ENCODE data around the gene MAP7D2.
"Not testable (repeated sequence)": the region's sequence is repeated elsewhere in the genome, so short reads cannot be mapped to it uniquely, and the experiment has no call there.

Gene MAP7D2

DNA sequence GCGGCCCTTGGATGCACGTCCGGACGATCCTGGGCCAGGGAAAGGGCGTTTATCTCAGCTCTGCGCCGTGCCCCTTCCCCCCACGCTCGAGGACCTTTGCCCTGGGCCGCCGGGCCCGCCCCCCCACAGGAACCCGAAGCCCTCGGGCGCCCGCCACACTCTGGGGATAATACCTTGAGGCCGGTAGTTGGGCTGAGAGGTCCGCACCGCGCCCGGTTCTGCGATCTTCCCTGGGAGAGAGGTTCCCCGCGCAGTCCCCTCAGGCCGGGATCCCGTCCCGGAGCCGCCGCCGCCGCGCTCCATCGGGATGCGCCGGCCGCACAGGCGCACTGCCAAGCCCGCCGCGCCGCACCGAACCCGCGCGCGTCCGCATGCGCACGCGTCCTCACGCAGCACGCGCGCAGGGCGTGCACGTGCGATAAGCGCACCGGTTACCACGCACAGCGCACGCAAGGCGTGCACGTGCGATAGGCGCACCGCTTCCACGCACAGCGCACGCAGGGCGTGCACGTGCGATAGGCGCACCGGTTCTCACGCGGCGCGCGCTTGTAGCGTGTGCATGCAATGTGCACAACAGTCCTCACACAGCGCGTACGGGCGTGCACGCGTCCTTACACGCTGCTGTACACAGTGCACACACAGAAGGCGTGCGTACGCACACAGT, at the start of gene MAP7D2:
MAP7D2 (minus strand) TSS at position 331 of the 664 bp plus-strand sequence; CDS start at position 303, 28 bp downstream.
- DNase-seq = no peak

DNA sequence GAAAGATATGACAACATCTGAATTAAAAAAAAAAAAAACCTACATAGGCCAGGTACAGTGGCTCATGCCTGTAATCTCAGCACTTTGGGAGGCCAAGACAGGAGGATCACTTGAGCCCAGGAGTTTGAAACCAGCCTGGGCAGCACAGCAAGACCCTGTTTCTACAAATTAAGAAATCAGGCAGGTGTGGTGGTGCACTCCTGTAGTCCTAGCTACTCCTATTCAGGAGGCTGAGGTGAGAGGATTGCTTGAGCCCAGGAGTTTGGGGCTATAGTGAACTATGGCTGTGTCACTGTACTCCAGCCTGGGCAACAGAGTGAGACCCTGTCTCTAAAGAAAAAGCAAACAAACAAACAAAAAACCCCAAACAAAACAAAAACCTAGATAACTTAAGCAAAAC, 45.8 kb upstream of the MAP7D2 start:
- not testable (repeated sequence) for DNase-seq

DNA sequence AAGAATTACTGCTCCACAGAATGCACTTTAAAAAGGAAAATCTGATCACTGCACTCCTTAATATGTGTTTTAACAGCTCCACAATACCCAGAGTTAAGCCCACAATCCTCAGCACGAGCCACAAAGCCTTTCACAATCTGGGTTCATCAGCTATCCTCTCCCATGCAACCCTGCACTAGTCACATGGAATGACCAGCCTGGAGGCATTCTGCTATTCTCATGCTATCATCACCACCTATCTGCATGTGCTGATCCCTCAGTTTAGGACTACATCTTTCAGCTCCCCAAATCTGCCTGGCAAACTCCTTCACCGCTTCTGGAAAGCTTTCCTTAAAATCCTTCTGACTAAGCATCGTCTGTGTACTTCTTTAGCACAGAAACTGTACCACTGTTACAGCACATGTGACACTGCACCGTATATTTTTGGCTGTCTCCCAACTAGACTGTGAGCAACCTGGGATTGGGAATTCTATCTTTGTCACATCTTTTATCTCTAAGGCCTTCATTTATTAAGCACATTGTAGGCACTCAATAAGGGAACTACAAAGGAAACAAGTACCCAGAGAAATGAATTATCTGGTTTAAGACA, 43.2 kb upstream of the MAP7D2 start:
- no peak for DNase-seq

DNA sequence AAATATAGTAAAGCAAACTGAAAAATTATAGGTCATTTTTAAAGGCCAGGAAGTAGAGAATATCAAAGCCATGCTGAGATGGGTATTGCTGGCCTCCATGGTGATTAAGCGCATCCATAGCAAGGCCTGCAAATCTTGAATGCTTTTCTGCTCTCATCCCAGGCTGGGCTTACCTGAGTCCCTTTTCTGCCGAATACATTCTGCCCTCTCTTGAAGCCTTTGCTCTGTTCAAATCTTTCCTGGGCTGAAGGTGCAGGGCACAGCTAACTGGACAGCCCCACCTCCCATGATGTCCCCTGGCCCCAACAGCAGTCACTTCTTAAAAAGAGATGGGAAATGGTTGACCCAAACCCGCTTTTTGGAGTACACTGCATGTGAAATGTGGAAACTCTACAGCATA, 35.0 kb upstream of the MAP7D2 start:
- DNase-seq = no peak

DNA sequence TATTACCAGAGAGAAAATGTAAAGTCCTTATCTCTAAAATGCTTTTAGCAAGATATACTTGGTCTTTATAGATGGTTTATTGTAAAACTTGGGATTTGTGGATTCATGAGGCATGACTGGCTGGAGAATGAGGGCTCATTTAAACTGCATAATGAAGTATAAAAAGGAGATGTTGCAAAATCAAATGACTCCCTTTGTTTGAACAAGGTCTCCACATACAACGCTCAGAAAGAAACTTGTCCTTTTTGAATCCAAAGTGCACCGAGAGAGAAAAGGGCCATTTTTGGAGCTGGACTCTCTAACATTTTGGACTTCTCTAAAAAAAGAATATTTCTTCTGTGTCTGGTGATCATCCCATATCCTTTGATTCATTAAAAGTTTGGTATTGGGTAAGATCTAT, 32.6 kb upstream of the MAP7D2 start:
- DNase-seq = no peak

DNA sequence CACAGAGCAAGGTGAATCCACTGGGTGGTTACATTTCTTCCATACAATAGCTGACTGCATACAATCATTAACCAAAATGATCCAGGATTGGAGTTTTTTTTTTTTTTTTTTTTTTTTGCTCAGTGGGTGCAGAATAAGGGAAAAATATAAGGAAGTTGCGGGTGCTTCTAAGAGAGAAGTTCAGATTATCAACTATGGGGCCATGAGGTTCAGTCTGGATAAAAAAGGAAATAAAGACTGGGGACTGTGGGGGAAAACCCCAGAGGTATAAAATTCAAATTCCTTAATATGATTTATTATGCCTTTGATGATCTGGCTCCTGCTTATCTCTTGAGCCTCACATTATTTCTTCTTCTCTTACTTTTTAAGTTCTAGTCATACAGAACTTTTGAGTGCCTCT, 30.9 kb upstream of the MAP7D2 start:
- DNase-seq = no peak

DNA sequence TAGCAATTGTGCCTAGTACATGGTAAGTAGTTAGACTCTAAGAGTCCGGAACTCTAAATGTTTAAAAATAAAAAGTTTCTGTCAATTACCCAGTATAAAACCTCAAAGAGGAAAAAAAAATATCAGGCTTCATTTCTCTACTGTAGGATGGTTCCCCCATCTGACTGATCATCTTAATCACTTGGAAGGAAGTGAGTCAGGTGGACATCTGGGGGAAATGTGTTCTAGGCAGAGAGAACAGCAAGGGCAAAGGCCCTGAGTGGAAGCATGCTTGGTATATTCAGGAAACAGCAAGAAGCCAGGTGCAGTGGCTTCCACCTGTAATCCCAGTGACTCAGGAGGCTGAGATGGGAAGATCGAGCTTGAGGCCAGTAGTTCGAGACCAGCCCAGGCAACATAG, 27.8 kb upstream of the MAP7D2 start:
- DNase-seq = no peak

DNA sequence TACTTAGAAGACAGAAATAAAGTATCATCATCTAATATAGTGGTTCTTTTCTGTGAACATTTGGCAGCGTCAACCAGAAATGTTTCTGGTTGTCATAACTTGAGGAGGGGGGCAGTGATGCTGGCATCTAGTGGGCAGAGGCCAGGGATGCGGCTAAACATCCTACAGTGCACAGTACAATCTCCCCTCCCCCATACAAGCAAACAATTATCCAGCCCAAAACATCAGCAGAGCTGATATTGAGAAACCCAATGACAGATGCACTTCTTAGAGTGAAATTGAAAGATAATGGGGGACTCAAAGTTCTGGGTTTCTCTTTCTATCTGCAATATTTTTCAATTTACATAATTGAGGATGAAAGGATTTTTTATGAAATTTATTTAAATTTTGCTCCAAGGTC, 26.9 kb upstream of the MAP7D2 start:
- DNase-seq = no peak

DNA sequence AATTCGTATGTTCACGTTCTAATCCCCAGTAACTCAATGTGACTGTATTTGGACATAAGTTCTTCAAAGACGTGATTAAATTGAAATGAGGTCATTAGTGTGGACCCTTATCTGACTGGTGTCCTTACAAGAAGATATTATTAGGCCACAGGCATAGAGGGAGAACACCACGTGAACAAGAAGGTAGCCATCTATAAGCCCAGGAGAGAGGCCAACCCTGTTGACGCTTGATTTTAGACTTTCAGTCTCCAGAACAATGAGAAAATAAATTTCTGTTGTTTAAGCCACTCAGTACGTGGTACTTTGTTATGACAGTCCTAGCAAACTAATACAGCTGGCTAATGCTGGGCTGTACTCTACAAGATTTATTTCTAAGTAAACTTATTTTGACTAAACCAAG, 26.4 kb upstream of the MAP7D2 start:
- DNase-seq = no peak

DNA sequence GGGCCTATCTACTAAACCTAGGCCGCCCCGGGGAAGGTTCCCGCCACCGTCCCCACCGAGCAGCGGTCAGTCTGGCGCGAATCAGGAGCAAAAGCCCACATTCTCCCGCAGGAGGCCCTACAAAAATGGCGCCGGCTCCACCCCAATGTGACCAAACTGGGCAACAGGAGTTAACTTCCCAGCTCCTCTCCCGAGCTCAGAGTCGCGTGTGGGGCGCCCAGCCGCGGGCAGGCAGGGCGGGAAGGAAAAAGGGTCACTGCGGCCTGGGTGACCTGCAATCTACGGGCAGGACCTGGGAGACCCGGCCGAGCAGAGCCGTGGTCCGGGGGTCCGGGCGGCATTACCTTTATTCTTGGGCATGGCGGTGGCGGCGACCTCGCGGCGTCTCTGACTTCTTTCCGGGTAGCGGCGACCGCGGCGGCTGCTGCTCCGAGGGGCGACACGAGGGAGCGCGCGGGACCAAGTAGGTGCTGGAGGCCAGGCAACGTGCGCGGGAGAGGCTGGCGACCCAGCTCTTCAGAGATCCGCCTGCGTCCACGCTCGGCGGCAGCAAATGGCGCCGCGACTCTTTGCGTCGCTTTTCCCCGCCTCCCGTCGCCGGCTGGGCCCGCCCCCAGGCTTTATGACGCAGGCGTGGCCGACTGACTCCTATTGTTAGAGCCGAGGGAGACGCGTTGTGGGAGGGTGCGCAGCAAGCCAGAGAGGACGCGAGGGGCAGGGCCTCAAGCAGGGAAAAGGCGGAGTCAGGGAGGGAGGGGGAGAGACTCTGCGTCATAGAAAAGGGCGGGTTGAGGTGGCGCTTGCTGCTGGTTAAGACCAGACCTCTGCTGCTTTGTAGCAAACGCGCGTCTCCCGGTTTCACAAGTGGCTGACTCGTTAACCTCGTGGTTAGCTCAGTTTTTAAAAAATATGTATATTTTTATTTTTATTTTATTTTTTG, 24.8 kb upstream of the MAP7D2 start, which contains the start of gene EIF1AX:
EIF1AX (minus strand) TSS at position 558 of the 940 bp plus-strand sequence; CDS start at position 360, 198 bp downstream.
- peak; percentile 96 to 99 for DNase-seq

DNA sequence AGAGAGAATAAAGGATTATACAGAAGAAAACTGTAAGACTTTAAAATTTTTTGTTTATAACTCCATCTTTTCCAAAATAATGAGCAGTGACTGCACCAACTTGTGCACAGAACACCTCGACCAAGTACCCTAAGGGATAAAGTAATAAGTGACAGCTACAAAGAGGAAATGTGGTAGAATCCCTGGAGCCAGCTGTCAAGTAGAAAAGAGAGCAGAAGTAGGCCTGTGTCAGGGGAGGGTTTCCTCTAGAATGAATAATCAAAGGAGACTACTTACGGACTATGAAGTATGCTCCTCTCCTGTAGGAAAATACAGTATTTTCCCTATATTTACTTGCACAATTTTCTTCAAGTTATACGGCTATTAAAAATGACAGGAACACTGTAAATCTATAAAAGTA, 23.7 kb upstream of the MAP7D2 start:
- DNase-seq = no peak

DNA sequence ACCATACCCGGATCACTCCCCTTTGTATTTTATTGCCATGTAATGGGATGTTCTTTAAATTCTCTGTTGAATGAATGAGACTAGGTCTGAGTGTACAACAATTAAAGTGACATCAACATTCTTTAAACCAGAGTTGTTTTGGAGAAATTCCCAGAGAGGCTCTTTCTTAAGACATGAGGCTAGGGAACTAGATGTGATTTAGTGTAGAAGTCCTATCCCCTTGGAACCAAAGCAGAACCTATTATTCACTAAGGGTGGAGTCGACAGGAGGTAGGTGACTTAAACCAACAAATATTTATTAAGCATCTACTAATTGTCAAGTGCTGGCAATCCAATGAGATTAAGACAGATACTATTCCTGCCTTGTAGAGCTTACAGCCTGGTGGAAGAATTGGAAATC, 23.3 kb upstream of the MAP7D2 start:
- DNase-seq = no peak

DNA sequence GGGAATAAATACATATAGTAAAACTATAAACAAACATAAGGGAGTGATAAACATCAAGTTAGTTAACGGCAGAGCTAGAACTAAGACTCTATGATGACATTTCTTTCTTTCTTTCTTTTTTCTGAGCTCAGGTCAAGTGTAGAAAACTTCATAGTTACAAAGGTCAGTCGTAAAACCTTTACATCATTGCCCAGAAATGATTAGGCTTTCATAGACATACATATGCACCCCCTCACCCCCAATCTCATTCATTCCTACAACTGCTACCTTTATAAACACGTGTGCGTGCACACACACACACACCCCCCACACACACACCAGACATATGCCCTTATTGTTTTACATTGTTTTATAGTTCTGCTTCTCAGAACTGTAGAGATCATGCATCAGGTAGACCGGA, 19.2 kb upstream of the MAP7D2 start:
- DNase-seq = no peak

DNA sequence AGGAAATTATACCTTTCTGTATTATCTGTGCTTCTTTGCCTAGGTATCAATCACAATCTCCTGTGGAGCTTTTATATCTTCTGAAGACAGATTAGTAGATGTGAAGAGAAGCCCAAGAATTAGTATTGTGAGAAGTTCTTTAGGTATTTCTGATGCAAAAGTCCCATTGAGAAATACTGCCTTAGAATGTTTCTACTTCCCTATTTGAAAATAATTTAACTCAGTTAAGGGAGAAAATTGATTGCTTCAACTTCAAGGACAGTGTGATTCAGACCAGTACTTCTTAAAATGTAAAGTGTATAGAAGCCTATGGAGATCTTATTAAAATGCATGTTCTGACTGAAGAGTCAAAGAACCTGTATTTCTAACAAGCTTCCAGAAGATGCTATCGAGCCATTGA, 16.0 kb upstream of the MAP7D2 start:
- DNase-seq = no peak

DNA sequence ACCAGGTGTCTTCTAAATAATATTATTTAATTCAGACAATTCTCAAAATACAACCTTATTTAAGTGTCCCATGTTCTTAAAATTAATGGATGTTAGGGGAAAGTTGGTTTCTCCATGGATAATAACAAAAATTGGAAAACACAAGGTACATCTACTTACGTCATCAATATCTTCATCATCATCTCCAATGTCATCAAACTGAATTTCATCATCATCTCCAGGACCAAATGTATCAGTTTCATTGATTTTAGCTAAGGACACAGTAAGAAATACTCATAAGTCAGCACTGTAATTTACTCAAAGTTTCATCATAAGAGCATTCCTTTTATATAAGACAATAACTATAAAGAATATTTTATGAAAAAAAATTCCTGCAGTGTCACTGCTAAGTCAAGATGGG, 13.7 kb upstream of the MAP7D2 start:
- no peak for DNase-seq

DNA sequence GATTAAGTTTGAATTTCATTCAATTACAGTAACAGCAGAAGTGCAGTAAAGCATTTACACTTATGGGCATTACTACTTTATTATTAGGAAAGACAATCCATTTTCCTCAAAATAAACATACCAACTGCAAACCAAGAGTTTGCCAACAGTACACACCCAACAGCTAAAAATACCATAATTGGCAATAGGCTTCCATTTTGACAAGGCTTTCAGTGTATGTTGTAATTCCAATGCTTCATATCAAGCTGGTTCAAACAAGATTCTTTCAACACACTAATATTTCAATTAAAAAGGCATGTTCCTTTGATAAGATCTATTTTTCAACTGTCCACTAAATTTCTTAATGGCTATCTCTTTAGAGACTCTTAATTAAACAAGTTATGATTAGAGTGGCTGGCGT, 12.8 kb upstream of the MAP7D2 start:
- no peak for DNase-seq

DNA sequence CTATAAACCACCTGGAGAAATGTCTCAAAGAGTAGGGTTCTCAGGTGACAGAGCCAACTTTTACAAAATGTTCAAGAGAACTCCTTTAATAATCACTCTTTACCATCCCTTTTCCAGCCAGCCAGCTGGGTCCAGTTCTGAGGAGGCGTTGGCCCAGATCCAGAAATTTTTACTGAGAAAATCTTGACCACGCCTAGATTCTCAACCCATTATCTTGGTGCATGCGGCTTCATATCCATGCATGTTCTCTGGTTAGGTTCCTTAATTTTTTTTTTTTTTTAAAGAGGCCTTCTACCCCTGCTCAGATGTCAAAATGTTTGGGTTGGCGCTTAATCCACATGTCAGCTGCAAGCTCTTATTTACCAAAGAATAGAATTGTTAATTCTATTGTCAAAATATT, 12.0 kb upstream of the MAP7D2 start:
- DNase-seq = no peak

DNA sequence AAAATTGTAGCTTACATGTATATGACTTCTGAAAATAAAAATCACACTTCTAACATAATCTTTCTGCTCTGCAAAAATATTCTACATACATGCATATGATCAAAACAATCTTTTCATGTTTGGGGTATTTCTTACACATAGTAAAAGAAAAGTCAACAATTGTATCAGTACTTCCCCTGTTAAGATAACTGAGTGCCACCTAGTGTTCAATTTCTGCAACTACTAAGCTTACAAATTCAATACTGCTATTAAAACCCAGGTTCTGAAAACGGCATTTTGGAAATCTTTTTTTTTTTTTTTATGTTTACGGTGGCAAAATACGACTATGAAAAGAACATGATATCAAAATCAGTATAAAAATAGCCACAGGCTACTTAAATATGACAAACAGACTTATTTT, 10.7 kb upstream of the MAP7D2 start:
- not testable (repeated sequence) for DNase-seq

DNA sequence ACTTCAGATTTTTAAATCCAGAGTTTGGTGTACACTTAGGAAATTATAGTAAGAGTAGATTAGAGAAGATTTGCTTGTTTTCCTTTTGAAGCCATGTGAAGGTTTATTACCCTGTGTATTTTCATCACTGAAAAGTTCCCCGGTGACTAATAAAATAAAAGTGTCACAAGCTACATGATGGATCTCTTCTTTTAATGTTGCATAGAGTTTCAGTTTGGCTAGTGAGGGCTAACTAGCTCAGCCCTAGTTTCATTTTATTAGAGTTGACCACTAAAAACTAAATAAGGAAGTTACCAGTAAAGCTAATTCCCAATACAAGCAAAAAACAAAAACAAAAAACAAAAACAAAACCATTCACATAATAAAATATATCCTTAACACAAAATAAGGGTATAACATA, 10.1 kb upstream of the MAP7D2 start:
- not testable (repeated sequence) for DNase-seq

DNA sequence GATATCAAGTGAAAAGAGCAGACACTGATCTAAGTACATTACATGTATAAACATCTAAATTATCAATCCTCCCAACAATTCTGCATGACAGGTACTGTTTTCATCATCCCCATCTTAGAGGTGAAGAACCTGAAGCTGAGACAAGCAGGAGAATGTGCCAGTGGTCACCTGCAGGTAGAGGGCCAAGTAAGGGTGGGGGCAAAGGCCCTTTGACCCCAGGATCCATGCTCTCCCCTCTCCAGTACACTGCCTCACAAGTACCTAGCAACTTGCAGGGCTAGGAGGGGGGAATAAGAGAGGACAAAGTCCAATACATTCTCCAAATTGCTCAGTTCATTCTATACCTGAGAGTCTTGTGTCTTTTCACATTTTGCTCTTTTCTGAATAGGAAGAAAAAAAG, 8.3 kb upstream of the MAP7D2 start:
- no peak for DNase-seq

DNA sequence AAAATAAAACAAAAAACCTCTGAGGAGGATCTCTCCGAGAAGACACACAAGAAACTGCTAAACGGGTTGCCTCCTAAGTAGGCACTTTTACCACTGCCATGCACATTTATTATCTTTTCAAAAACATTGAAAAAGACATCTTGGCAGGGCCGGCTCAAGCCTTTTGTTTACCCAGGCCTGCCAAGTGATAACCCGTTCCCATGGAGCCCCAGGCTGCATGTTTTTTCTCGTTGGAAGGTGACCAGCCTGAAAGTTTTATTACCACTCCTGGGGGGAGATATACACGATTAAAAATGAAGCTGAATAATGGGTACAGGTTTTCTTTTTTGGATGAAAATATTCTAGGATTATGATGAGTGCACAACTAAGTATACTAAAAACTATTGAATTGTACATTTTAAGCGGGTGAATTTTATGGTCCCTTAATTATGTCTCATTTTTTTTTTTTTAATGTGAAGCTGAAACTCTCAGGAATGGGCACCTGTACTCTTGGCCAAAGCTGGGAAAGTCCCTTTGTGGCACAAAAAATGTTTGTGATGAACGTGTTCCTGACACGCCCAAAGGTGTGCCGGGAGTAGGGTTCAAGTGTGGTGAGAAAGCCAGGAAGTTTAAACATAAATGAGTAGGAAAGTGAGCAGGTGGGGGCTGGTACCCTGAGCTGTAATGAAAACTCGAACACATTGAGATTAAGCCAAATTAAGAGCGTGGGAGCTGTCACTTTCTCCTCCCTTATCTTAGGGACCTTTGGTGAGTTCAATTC, 1.5 kb upstream of the MAP7D2 start:
- DNase-seq = no peak

DNA sequence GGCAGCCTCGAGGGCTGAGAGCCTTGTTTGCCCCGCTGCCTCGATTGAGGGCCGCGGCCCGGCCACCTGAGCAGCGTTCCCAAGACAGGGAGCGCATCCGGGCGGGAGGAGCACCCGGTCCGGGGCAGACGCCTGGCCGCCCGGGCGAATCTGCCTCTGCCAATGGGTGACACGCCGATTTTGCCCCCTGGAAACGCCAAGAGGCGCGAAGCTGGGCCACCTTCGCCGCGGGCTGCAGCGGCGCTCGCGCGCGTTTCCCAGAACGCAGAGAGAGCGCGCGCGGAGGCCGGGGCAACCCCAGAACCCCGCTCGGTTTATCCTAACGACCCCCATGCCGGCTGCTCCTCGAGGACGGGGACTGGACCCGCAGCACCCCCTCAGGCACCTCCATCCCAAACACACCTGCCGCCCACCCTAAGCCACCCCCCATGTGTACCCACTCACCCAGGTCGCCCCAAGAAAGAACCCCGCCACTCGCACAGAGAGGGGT, 575 bp downstream of the MAP7D2 start:
- DNase-seq = no peak
